Renal cortical epithelial cell (primary cell): Measurements from ENCODE around the gene GIMD1. TPM values are rescaled to one million over a fixed set of nuclear protein-coding genes. Genes with fewer than 3 reads are reported as not detected.
"Not testable (repeated sequence)": the region's sequence is repeated elsewhere in the genome, so short reads cannot be mapped to it uniquely, and the experiment has no call there.

Experiments
- DNase-seq: peaks from one replicate; pipeline ENCODE4 v3.0.0-alpha.2; 2011; ENCODE audit warnings: low read depth
- total RNA-seq: library from RNA; depleted of rRNA; stranded (reverse); fragments of >200 nt; gene quantifications from 2 replicates; pipeline ENCODE4 v1.2.3, GENCODE V29; 2014

Gene GIMD1
- total RNA-seq = not detected in 2 replicates

DNA sequence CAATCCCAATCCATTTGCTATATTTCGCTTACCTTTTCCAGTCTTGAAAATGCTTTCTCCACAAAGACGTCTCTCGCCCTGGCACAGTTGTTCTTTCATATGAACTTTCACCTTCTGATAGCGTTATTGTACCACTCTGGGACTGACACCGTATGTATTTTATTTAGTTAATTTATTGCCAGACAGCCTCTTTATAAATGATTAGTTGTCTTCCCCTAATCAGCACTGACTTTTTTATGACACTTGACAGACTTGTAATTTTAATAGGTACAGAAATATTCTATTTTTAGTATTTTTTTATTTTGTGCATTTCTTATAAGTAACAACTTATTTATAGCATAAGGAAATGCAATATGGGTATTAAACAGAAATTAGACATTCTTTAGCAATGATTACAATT is at the start of gene GIMD1:
GIMD1 (minus strand) TSS at position 101 of the 400 bp plus-strand sequence. CDS start 1,343 bp downstream, outside the sequence.
- DNase-seq = no peak

DNA sequence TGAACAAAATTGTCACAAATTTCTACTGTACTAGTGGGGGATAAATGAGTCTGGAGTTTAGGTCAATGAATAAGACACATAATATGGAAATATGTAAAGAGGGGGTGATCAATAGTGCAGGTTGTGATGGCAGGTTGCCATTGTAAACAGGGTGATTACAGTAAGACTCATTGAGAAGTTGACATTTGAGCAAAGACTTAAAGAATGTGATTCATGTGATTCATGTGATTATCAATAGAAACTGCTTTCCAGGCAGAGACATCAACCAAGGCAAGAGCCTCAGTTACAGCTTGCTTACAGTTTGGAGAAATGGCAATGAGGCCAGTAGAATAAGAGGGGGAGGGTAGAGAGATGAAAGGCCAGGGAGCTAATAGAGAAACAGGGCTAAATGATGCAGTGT is 45.8 kb upstream of the GIMD1 start:
- no peak for DNase-seq

DNA sequence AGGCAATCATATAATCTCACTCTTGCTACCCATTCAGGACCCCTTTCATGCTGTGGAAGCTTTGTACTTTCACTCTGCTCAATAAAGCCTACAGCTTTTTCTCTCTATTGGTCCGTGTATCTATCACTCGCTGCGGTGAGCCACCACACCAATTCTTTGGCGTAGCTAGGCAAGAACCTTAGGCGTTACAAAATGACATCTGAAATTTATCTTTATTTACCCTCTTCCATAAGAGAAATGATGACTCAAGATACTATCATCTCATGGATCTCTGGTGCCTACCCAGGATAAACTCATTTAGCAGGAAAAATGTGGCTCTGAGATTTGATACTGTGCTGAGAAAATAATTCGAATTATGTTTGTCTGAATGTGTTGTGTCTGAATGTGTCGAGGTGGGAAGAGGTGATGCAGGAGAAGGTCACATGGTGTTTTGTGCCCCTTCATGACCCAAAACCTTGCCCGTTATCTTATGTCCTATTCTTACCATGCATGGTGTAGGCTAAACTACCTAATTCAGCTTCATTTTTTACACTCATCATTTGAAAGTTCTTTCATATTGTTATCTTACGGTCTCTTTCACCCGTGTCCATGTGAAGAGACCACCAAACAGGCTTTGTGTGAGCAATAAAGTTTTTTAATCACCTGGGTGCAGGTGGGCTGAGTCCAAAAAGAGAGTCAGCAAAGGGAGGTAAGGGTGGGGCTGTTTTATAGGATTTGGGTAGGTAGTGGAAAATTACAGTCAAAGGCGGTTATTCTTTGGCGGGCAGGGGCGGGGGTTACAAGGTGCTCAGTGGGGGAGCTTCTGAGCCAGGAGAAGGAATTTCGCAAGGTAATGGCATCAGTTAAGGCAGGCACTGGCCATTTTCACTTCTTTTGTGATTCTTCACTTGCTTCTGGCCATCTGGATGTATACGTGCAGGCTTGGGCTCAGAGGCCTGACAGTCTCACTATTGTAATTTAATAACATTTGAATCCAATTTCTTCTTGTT is 41.6 kb upstream of the GIMD1 start:
- DNase-seq = no peak

DNA sequence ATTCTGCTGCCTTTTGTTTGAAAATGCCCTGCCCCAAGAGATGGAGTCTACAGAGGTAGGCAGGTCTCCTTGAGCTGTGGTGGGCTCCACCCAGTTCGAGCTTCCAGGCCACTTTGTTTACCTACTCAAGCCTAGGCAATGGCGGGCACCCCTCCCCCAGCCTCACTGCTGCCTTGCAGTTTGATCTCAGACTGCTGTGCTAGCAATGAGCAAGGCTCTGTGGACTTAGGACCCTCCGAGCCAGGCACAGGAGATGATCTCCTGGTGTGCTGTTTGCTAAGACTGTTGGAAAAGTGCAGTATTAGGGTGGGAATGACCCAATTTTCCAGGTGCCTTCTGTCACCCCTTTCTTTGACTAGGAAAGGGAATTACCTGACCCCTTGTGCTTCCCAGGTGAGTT is 39.4 kb upstream of the GIMD1 start:
- not testable (repeated sequence) for DNase-seq

DNA sequence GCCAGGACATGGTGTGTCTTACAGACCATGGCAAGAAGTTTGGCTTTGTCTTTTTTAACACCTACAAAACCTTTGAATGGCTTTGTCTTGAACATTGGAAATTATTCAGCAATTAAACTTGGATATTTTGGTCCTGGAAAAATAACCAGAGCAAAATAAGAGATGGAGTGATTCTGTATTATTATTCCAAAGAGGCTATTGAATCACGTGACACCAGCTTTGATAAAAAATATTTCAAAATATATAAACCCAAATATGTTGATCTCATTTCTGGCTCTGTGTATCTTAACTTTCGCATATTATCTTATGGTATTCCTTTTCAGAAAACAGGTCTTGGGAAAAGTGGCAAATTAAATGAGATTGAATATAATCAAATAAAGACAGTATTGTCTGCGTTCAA is 32.6 kb upstream of the GIMD1 start:
- no peak for DNase-seq

DNA sequence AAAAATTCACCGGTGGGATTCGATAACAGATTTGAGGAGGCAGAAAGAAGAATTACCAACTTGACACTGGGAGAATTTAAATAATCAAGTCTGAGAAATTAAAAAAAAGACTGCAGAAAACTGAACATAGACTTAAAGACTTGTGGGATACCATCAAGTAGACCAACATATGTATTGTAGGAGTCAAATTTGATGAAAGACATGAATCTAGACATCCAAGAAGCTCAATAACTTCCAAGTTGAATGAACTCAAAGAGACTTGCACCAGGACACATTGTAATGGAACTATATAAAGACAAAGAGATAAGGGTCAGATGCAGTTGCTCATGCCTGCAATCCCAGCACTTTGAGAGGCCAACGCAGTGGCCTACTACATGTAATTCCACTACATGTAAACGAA is 30.3 kb upstream of the GIMD1 start:
- not testable (repeated sequence) for DNase-seq

DNA sequence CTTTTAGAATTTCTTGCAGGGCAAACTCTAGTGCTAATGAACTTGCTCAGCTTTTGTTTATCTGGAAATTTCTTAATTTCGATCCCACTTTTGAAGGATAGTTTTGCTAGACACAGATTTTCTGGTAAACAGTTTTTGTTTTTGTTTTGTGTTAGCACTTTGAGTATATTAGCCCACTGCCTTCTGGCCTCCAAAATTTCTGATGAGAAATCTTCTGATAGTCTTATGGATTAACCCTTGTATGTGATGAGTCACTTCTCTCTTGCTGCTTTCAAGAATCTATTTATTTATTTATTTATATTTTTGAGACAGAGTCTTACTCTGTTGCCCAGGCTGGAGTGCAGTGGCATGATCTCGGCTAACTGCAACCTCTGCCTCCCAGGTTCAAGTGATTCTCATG is 27.0 kb upstream of the GIMD1 start:
- DNase-seq = no peak

DNA sequence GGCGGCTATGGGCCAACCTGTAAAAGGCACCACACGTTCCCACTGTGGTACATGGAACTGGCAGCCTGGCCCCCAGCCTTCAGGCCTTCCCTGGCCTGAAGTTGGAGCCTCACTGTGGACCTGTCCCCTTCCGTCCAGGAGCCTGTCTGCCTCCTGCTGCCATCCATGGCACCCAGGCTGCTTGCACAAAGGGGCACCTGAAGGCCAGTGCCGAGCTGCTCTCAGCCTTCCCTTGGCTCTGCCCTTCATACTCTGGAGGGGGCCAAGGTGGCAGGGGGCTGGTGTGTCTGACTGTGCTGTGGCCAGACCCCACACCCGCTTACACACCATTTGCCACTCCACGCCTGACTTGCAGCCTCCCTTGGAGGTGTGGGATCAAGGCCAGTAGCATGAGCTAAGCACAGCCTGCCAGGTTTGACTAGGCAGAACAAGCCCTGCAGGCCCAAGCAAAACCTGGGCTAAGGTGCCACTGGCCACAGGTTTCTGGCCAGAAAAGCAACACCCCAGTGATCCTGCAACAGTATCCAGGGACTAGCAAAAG is 17.3 kb upstream of the GIMD1 start:
- no peak for DNase-seq

DNA sequence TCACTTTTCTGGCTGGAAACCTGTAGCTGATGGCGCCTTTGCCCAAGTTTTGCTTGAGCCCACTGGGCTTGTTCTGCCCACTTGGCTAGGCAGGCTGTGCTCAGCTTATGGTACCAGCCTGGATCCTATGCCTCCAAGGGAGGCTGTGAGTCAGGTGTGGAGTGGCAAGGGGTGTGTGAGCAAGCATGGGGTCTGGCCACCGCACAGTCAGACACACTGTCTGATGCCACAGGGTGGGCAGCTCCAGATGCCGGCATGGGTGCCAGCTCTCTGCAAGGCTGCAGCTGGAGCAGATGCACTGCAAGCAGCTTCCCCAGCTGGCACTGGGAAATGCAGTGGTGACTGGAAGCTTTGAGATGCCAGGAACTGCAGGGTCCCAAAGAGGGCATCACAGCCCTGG is 16.3 kb upstream of the GIMD1 start:
- DNase-seq = no peak

DNA sequence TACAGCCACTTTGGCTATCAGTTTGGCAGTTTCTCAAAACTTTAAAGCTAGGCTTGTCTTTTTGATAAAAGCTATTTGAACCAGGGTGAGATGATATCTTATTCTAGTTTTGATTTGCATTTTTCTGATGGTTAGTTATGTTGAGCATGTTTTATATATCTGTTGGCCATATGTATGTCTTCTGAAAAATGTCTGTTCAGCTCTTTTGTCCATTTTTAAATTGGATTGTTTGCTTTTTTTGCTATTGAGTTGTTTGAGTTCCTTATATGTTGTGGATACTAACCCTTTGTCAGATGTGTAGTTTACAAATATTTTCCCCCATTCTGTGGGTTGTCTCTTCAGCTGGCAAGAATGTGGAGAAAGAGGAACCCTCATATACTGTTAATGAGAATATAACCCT is 11.6 kb upstream of the GIMD1 start:
- no peak for DNase-seq

DNA sequence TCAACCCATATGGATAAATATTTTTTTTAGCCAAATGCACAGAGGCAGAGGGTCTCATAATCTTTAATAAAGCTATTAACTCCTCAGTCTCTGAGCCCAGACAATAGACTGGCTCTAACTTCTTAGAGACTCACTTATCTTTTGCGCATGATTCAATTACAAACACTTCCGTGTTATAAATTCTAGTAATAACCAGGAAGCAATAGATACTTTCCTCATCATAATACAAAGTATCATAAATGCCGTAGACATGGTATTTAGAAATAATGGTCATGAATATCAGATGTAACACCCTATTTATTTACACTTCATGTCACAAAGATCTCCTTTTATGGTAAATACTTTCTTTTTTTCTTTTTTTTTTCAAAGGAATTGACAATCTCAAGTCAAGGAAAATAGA is 4.4 kb upstream of the GIMD1 start:
- no peak for DNase-seq

DNA sequence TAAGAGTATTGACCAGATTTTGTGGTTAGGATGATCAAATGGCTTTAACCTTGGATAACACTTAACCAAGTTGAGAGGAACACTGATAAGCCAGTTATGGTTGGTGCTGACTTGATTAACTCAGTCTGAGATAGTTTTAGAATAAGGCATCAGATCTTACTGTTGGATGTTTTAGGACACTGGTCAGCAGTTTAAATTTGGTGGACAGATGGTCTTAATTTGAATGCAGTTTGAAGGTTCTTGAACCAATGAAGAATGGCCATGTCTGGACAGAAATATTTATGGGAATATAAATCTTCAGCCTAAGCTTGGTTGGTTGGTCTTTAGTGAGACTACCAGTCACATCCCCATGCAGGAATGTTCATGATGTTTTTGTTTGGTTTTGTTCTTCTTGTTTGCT is 2.6 kb upstream of the GIMD1 start:
- no peak for DNase-seq

DNA sequence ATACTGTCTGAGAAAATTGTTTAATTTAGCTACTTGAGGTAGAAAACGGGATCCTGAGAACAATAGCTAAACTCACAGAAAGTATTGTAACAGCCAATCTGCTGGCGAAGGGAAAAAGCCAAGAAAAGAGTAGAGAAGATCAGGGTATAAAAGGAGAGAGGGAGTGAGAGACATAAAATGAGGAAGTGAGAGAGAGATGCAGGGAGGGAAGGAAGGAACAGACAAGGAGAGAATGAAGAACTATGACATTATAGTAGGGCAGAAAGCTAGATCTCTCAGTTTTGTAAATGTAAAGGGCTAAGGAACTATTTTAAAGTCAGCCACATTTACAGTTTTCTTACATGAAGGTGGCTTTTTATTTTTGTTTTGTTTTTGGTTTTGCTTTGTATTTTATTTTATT is 1.6 kb upstream of the GIMD1 start:
- no peak for DNase-seq

DNA sequence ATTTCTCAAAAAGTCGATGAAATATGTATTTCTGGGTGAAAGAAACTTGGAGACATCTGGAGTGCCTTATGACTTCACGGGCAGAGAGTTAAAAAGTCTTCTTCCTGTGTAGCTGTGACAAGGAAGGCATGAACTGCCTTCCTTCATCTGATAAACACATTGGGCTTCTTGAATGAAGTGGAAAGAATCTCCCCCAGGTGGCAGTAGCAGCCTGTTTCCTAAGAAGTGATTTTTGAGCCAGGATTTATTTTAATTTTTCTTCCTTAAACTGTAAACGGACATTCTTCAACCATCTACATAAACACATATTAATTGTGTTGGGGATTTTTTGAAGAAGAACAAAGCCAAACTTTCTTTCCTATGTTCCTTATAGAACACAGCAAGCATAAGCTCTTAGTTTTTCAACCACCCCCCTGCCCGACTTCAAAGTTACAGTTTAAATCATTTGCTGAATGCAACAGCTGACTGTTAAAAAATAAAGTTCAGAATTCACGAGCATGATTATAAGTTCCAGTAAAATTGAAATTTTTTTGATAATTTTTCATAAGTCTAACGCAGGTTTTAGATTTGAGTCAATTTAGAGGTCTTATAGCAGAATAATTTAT is 980 bp upstream of the GIMD1 start:
- DNase-seq = peak; percentile 78

DNA sequence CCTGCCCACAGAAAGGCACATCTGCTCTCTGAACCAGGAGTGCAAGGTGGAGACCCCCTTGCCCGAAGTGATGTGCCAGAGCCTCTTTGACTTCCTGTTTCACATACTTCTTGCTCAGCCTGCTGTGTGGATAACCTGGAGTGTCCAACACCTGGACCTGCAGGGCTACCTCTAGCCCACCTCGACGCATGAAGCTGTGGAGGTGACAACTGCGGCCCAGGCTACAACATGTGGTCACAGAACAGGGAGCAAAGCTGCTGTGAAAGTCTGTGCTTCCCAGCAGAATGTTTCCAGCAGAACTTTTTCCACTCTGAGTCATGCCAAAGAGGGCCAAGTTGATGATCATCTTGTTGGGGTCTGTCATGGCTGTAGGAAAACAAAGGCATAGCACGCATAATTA is 1.5 kb downstream of the GIMD1 start:
- no peak for DNase-seq

DNA sequence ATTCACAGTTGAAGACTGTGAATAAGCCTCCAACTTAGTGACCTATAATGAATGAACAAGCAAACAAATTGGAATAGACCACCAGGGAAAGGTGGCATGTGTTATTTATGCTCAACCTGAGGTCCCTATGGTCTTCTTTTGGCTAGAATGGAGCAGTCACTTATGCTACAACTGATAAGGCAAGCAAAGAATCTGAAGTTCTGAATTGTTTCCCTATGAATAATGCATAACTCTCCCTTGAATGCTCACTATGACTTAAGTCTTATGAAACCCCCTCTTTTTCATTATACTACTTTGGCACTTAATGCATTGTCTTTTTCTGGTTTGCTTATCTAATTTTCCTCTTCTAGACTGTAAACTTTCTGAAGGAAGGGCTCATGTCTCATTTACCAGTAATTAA is 2.6 kb downstream of the GIMD1 start:
- peak; percentile 11 for DNase-seq

DNA sequence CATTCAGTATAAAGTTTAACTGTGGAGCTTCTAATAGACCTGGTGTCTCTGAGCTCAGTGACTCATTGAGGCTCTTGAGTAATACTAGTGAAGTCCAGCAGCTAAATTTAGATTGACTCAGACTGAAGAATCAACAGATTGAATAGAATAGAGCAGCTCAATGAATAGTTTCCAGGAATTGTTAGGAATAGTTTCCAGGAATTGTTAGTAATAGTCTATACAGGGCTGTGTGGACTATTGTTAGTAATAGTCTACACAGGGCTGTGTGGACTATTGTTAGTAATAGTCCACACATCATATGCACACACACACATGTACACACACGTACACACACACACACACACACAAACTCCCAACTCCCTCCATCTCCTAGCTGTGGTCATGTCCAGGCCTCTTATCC is 3.0 kb downstream of the GIMD1 start:
- peak; percentile 96 for DNase-seq

DNA sequence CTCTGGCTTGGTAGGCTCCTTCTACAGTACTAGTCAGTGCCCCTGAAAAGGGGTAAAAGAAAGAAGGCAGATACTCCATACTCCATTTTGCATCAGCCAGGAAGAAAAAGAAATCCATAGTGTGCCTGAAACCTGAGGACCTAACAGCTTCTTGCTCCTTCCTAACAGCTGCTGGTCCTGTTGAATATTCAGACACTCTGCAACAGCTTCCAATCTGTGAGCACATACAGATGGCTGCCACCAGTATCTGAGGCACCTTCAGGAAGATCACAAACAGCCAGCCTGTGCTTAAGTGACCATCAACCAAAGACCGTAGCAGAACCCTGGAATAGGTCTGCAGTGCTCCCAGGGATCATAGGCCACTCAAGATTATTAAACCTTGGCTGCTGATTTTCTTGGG is 4.3 kb downstream of the GIMD1 start:
- DNase-seq = no peak

DNA sequence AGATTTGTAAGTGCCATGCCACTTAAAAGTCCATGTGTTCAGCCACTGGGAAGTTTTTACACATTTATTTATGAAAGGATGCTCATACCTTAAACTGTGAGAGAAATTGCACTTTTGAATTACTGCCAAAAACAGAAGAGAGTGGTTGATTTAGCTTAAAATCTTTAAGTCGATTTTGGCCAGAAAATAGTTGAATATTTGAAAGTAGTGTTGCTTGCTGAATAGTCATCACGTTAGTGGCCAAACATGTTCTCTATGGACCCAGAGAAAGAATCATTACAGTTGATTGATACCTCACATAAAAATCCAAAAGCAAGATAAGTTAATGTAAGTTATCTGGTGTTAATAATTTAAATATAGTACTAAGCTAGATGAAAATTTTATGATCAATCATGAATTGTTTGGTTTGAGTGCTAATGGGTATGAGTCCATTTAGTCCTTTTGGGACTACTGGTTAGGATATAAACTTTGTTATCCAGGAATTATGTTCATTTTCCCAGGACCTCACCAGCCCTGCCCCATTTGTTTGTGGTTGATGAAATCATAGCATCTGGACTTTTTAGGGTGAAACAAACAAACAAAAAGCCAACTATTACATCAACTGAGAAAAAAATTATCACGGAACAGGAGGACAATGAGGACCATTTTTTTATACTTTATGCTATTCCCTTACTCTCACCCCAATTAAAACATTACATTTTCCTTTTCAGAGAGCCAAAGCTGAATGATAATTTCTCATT is 6.3 kb downstream of the GIMD1 start:
- DNase-seq = no peak

DNA sequence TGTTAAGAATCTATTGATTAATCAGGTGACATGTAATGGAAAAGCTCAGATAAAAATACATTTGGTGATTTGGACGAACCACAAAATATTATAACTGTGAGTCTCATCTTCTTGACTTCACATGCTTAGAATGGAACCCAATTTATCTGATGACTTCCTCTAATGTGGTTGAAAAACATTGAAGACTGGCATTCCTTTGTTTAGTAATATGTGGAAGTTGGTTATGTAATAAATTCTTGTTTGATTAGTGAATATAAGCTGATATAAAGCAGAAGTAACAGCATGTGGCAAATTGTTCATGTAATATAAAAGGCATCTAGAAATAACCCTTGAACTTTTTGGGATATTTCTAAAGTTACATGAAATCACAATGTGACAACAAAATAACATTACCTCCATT is 9.7 kb downstream of the GIMD1 start:
- peak; percentile 22 for DNase-seq

DNA sequence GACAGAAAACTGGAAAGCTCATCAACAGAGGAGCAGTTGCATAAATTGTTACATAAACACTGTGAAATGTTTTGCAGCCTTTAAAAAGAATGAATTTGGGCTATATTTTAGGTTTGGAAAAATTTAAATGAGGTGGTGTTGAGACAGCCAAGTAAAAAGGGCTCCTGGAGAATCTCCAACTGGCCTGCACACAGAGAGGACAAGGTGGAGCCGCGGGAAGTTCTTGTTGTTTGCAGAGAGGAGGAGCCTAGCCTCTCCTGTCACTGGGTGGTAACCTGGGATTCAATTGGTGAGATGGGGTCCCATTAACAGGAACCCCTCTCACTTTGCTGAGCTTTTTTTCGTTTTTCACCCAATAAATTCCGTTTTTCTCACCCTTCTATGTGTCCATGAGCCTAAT is 13.4 kb downstream of the GIMD1 start:
- DNase-seq = no peak

DNA sequence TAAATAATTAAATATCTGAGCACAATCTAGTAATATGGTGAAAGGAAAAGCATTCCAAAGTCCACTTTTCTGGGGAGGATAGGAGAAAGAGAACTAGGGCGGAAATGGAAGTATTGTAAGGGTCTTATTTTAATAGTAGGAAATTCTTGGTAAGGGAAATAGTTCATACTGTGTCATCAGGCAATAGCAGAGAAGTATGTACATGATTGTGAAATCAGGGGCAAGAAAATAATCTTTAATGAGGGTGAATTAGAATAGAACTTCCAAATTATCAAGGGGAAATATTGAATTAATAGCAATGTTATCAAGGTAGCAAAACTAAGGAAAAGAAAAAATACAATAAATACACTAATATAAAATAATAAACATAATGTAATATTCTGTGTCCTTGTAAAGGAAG is 14.8 kb downstream of the GIMD1 start:
- DNase-seq = no peak
